GM19468 (cell line): ENCODE results near the gene LSMEM2.
A peak's percentile ranks its signal among the peaks of the same experiment; 100 is the strongest.
"Not testable (repeated sequence)": the region's sequence is repeated elsewhere in the genome, so short reads cannot be mapped to it uniquely, and the experiment has no call there.

Source experiments
- ATAC-seq: cut with Tn5 transposase; IDR thresholded peaks from one replicate; pipeline ENCODE4 v1.9.1; 2021; ENCODE audit warnings: mild to moderate bottlenecking, moderate library complexity, moderate number of reproducible peaks; ENCODE audit not compliant: unreplicated experiment; ENCODE audit errors: extremely low read depth

LSMEM2 gene

DNA sequence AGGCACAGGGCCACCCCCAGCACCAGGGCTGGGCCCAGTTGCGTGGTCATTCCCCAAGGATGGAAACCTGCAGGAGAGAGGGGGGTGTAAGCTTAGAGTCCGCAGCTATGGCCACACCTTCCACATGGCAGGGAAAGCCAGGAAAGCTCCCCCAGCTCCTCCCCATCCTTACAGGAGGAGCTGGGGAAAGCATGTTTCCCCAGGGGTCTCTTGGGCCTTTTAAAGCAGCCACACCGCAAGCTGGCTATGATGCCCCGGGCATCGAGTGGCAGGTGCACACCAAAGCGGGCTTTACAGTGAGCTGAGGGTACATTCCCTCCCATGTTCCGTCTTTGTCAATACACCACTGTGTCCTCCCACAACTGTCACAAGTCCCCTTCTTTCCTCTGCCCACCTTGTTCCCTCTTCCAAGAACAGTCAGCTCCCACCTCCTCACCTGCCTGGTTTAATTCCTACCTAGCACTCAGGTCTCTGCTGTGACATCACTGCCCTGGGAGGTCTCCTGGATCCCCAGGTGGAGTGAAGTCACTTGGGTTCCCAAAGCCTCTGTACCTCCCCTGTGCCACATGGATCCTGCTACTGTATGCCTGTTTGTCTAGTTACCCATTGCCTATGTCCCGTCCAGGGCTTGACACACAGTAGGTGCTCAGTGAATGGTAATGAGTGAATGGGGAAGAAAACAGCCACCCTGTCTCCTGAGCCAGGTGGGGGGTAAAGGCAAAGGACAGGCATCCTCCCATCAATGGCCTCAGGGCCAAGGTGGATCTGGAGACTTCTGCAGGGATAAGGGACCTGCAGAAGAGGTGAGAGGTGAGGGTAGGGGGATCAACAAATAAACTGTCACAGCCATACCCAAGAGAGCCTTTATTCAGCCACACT lies 16.9 kb downstream of the LSMEM2 start:
- no peak for ATAC-seq

DNA sequence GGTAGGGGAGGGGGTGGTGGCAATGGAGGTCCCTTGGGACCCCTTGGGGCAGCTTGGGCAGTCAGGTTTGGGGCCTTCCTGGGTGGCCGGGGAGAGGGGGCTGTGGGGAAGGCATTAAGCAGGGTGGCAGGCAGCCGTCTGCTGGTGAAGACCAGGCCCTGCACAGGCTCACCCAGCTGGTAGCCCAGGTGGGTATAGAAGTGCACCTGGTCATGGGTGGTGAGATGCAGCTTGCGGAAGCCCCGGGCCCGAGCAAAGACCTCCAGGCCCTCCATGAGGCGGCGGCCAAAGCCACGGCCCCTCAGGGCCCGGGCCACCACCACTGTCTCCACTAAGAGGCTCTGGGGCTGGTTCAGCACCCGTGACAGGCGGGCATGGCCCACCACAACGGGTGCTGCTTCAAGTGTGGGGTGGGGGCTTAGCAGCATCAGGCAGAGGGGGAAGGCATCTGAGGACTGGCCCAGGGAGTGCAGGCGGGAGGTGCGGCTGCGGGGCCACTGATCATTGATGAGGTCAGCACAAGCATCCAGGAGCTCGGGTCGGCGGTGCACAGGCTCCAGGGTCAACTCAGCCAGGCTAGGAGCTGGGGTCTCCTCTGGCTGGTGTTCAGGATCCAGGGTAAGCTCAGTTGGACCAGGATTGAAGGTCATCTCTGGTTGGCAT lies 18.0 kb downstream of the LSMEM2 start:
- ATAC-seq = no peak

DNA sequence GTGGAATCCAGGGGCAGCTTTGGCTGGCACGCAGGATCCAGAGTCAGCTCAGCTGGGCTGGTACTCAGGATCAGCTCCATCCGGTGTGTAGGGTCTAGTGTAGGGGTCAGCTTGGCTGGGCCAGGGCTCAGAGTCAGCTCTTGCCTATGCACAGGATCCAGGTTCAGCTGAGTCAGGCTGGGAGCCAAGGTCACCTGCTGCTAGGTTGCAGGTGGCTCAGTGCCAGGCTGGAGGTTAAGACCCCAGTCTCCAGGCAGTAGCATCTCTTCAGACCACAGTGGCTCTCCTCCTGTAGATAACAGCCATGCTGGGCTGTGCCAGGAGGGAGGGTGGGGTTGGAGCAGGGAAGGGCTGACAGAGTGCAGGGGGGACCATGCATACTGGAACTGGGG lies 18.5 kb downstream of the LSMEM2 start:
- ATAC-seq = no peak

DNA sequence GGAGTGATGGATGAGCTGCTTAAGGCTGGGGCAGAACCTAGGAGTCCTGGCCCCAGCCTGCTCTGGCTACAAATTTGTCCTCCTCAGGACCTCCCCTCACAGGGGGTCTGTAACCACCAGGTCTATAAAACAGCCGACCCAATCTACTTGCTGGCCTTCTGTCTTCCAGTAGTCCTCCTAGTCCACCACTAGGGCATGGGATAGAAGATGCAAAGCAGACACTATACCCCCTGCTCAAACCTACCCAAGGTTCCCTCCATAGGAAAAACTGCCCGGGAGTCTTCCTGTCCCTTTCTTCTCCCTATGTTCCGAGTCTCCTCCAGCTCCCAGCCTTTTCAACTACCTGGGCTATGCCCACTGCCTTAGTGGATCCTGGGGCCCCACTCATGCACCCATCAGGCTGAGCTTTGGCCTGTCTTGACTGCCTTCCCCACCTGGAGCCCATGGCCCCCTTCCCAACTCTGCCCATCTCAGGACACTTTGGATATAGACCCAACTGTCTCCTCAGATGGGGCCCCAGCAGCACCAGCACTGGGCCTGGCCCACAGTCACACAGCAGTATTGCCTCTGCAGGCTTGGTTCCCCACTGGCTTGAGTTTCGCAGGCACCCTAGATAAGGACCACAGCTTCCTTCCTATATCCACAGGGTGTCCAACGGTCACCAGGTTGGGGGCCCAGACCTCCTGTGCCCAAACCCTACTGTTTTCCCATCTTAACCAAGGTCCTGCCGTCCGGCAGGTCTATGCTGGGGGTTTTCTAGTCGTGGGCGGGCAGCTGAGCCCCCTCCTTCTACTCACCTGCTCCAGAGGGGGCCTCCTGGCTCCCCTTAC lies 19.2 kb downstream of the LSMEM2 start:
- ATAC-seq = no peak

DNA sequence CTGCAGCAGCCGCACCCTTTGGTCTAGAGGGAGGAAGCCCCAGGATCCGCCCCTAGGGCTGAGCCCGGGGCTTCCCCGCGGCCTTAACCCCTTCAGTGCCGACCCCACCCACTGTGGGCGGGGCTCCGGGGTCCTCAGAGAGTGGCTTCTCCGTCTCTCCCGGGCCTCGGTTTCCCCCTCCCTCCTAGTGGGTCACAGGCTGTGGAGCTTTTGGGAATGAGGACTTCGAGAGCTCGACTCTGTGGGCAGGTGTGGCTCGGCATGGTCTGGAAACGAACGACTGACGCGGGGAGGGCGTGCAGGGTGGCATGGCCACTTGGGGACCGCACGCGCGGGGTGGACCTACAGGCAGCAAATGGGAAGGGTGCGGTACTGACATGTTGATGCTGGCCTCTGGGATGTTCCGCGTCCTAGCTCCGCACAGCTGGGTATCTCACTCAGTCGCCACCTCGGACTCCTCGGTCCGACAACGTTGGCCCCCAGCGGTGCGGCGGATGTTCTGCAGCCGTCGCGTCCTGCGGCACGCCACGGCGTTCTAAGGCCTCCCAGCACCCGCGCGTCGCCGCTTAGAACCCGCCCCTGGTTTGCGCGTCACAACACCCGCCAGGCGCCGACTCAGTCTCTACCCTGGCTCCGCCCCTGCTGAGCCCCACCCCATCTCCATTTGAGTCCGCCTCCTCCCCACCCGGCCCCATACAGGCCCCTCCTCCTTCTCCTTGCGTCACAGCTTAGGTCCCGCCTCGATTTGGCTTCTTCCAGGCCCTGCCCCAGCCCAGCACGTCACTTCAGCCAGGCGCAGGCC lies 20.1 kb downstream of the LSMEM2 start, which contains the start of the genes HYAL3 and NAA80:
HYAL3 (minus strand) TSS at position 570 of the 802 bp plus-strand sequence. CDS start 3,803 bp downstream, outside the sequence.
NAA80 (minus strand) TSS at position 570 of the 802 bp plus-strand sequence. CDS start 1,942 bp downstream, outside the sequence.
- peak; percentile 69 for ATAC-seq

DNA sequence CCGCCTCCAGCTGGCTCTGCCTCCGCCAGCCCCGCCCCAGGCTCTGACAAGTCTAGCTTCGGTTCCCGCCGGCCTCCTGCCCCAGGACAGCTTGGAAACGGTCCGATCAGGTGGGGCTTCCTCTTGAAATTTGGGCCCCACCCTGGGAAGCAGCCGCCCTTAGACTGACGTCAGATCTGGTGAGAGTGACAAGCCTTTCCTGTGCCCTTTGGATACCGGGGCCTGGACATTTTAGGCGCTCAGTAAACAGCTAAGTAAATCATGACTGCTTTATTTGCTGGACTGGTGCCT lies 20.7 kb downstream of the LSMEM2 start:
- ATAC-seq = no peak

DNA sequence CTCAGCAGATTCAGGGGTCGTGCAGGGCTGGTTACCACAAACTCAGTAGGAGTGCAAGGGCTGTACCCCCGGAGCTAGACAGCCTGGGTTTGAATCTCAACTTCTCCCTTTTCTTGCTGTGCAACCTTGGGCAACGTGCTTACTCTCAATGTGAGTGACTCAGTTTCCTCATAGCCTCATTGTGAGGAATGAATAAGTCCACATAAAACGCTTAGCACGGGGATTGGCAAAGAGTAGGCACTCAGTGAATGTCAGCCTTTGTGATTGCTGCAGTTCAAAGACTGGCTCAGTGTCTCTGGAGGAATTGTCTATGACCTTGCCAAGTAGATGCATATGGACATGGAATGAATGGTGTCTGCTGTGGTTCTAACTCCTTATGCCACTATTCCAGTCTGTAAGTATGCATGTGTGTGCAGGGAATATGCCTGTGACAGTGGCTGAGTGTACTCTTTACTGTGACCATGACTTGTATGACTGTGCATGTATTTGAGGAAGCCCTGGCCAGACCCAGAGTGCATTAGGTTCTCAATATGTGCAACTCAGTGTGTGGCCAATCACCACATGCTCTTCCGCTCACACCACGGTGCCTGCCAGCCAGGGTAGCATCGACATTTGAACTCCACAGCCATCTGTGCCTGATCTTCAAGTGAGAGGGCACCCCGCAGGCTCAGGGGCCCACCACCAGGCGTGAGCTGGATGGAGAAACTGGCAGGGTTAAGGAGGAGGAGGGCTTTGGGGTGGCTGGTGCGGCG lies 21.2 kb downstream of the LSMEM2 start:
- no peak for ATAC-seq

DNA sequence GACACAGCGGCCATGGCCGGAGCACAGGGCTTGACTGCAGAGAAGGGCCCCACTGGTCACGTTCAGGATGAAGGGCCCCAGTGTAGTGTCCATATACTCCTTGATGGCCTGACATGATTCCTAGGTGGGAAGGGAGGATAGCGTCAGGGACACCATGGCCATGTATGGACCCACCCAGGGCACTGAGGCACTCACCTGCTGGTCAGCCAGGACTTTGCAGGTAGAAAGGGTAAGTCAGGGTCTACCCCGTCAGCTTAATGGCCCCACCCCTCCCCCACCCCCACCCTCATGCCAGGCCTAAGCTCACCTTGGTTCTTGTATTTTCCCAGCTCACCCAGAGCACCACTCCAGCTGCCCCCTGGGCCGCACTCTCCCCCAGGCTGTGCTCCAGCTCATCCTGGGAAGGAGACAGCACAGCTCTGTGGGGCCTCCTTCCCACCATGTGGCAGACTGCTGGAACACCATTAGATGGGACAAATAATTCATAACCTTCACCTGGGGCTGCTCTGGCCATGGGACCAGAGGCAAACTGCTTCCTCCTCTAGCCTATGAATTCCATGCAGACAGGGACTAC lies 21.9 kb downstream of the LSMEM2 start:
- no peak for ATAC-seq

DNA sequence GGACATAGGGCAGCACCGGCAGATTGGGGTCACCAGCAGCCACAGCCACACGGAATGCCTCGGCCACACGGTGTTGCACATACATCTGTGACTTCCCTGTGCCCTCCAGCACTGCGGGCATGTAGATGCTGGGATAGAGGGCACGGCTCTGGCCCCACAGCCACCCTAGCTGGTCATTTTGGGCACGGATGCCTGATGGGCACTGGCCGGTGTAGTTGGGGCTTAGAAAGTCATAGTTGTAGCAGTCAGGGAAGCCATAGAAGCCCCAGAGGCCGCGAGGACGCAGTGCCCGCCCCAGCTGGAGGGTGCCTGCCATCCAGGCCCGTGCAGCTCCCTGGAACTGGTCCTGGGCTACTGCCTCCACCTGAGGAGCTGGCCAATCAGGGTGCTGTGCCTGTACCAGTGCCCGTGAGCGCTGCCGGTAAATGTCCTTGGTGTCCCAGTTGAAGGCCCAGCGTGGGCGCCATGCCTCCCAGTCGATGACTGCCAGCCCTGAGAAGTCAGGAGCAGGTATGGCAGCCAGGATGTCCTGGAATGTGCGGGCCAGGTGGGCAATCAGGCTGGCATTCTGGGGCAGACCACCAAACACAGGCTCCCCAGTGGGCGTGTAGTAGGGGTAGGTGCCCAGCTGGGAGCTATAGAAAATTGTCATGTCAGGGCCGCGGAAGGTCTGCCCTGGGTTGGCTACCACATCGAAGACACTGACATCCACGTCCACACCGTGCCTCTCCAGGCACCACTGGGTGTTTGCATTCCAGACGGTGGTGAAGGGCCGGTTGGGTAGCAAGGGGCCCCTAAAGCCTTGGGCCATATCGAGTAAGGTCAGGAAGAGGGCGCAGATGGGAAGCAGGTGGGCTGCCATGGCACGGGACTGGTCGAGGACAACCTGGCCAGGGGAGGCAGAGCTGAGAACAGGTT lies 23.5 kb downstream of the LSMEM2 start:
- no peak for ATAC-seq

DNA sequence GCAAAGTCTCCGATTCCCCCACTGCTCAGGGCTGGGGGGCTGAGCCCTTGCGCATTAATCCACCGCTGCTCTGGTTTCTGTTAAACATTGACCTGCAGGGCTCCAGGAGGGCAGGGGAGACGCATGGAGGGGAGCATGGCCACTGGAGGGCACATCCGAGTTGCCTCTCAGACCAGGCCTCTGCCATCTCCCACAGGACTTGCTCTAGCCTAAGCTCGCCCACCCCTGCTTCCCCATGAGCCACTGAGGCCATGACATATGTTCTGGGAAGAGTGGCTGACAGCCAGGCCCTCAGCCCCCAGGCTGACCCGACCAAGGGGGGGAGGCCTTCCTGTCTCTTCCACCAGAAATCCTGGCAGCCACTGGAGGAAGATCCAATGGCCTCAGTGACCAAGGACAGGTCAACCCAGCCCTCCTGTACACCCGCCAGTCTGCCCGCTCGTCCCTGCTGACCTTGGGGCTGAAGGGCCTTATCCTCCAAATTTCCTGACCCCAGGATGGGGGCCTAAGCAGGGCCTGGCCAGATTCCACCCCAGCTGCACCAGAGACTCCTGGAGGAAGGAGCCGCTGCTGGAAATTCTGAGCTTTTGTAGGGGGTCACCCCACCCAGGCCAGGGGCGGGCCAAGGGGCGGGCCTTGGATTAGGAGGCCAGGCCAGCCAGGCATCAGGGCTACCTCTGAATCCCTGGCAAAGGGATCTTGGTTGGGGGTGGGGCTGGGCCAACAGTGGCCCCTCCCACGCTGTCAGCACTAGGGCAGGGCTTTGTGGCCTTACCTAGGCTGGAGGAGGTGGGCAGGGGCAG lies 24.3 kb downstream of the LSMEM2 start, which contains the start of gene HYAL1:
HYAL1 (minus strand) TSS at position 562 of the 803 bp plus-strand sequence. CDS start 618 bp downstream, outside the sequence.
- no peak for ATAC-seq

DNA sequence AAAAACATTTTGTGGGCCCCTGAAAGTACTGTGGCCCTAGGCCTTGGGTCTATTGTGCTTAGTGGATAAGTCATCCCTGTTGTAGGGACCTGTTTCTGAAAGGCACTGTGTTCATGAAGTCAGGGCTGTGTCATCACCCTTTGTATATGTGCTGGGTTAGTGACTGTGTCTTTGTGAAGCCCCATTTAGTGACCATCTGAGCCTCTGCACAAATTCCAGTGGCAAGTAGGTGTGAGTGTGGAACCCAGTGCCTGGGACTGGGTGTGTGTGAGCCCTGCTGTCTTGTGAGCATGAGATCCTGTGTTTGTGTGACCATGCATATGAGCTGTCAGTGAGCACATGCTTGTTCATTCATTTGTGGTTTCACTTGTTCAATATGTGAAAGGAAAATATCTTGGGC lies 25.7 kb downstream of the LSMEM2 start:
- ATAC-seq = no peak

DNA sequence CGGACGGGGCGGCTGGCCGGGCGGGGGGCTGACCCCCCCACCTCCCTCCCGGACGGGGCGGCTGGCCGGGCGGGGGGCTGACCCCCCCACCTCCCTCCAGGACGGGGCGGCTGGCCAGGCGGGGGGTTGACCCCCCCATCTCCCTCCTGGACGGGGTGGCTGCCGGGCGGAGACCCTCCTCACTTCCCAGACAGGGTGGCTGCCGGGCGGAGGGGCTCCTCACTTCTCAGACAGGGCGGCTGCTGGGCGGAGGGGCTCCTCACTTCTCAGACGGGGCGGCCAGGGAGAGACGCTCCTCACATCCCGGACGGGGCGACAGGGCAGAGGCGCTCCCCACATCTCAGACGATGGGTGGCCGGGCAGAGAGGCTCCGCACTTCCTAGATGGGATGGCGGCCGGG lies 33.2 kb downstream of the LSMEM2 start:
- not testable (repeated sequence) for ATAC-seq

DNA sequence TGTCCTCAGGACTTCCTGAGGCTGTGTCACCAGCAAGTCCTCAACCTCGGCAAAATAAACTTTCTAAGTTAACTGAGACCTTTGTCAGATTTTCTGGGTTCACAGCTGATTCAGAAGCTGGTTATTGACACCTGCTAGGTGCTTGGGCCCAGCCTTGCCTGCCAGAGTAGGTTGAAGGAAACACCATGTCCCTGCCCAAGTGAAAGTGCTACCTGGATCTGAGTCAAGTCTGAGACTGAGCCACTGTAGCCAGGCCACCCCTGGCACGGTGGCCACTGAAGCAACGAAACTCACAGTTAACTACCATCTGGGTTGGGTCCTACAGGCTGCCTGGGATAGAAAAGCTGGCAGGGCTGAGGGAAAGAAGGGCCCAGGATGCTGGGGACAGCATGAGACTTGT lies 35.5 kb downstream of the LSMEM2 start:
- ATAC-seq = no peak

DNA sequence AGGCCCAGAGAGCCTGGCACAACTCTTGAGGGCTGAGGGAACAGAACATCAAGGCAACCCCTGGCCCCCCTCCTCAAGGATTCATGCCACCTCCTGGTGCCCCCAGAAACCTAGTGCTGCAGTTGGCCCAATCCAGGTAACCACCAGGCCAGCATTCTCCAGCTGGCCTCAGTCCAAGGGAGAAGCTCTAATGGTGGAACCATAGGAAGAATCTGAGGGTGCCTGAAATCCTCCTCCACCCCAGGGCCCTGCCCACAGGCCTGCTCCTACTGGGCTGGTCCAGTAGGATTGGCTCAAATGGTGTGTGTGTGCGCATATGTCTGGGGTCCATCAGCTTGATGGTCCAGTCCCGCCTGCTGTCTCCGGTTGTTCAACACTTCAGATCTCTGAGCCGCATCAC lies 35.9 kb downstream of the LSMEM2 start:
- no peak for ATAC-seq

DNA sequence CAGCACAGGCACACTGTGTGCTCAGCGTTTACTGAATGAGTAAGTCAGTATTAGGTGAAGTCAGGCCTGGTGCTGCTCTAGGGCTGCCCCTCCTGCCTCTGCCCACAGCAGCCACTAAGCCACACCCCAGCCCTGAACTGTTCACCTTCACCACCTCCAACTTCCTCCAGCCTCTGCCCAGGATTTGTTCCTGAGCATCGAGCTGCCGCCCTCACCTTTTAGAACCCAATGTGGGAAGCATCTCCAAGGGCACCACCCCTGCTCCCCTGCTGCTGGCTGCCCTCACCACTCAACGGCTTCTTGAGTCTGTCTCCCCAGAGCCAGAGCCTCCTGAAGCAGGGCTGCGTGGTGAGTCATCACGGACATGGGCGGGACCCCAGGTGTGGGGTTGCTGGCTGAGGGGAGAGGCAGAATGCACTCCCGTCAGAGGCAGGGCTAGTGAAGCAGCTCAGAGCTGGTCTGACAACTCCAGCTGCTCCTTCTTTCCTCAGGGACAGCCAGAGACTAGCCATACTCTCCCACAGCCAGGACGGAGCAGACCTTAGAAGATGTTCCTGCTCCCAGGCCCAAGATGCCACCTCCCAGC lies 37.9 kb downstream of the LSMEM2 start:
- no peak for ATAC-seq

DNA sequence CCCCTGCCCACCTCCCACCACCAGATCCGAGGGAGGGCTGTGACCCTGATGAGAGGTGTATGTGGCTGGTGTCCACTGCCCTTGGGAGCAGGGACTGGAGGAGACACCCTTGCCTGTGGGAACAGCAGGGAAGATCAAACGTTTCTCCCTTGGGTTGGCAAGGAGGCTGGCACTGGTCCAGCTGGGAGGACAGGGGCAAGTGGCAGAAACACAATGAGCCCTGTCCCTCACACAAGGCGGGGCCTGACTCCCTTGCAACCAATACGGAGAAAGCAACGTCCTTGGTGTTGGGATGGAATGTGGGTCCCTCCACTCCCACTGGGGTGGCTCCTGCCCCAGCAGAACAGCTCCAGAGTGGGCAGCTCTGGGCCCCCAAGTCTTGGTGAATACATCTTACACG lies 38.4 kb downstream of the LSMEM2 start:
- no peak for ATAC-seq

DNA sequence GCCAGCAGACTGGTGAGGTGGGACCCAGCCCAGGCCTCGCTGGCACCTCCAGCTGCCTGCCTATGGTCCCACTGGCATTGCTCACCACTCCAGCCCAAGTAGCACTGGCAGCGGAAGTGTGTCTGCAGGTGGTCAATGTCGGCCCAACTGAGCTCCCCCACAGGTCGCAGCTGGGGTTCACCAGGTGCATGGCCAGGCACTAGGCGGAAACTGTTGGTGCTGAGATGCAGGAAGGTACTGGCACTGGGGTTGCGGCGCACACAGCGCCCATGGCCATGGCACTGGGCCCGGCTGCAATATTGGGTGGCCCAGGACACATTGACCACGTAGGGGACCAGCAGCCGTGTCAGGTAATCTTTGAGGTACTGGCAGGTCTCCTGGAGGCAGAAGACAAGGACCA lies 39.3 kb downstream of the LSMEM2 start:
- no peak for ATAC-seq
